OCI-LY1 (cell line): ENCODE data around the gene C1orf56.

Experiments used
- CTCF ChIP-seq: fragments of 200-600 bp; sonication (generic), shearing (Covaris generic); IDR thresholded peaks from 2 replicates; pipeline ENCODE4 v1.5.1; 2017; ENCODE audit warnings: mild to moderate bottlenecking, antibody characterized with exemption, low read length, moderate library complexity, mixed read lengths
- EZH2 ChIP-seq: fragments of 200-600 bp; sonication (generic), shearing (Covaris generic); IDR thresholded peaks from 2 replicates; pipeline ENCODE4 v1.8.0; 2017; ENCODE audit warnings: borderline replicate concordance, mixed run types, mild to moderate bottlenecking, antibody characterized with exemption, low read length, moderate library complexity, mixed read lengths

DNA sequence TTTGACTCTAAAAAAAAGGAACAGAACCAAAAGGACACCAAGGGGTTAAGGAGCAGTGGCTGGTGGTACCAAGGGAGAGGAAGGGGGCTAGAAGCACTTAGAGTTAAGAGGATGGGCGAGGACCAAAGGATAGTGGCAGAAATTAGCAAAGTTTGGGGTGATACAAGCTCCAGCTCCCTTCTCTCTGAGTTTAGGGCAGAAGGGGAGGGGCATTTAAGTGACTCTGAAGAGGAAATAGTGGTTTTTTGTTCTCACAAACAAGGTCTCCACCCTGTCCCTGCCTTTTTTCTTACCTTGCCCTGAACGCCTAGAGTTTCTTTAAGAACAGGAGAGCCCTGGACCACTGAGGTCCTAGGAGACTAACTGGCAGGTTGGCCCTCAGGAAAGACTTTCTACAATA, 8.6 kb downstream of the C1orf56 start:
- no peak for TF ChIP-seq CTCF
- TF ChIP-seq EZH2, result no peak
